HS-5 (cell line): Measurements from ENCODE around the gene PIP4K2C.

Experiments
- DNase-seq: peaks from one replicate; pipeline ENCODE4 v3.0.0-alpha.2; 2012; ENCODE audit warnings: low read depth

The PIP4K2C gene

GRCh38 chr12:57590864-57591781 lies at the start of gene PIP4K2C:
PIP4K2C (plus strand) TSS chr12:57591192; CDS start chr12:57591290, 98 bp downstream.
- no peak for DNase-seq

DNA sequence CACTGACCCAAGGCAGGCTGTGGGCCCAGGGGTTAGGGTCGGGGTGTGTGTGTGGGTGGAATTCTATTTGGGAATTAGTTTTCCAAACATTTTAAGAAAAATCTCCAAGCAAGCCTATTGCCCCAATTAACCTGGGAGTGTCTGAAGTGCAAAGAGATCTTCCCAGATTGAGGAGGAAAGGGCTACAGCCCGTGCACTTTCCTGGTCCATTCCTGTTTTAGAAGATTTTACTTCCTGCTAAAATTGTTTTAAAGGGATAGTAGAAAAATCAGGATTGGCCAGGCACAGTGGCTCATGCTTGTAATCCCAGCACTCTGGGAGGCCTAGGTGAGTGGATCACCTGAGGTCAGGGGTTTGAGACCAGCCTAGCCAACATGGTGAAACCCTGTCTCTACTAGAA lies 49.3 kb upstream of the PIP4K2C start:
- DNase-seq = no peak

- no peak for DNase-seq
Observed at GRCh38 chr12:57543581-57543980, 47.4 kb upstream of the PIP4K2C start.

DNA sequence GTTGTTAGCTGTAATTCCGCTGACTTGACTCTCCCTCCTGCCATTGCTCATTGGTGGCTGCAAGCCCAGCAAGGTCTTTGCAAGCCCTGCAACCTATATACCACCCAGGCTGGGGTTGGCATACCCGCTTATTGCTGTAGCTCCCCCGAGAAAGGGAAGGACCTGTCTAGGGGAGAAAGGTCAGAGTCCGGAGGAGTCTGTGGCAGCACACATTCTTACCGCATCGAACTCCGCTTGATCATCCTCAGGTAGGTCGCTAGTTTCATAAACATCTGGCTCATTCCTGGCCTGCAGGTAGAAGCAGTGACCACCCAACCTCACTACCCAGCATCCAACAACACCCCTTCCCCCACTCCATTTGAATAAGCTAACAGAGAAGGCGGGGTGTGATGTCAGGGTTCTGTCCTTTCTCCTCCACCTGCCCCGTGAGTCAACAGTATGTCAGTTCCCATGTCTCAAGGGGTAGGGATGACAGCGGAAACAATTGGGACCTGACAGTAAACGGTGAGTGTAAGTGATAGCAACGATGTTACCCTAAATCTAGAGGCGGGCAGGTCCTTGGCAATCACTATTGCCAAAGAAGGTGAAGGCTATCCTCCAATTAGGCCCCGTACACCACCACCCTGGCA lies 45.1 kb upstream of the PIP4K2C start:
- DNase-seq = no peak

DNA sequence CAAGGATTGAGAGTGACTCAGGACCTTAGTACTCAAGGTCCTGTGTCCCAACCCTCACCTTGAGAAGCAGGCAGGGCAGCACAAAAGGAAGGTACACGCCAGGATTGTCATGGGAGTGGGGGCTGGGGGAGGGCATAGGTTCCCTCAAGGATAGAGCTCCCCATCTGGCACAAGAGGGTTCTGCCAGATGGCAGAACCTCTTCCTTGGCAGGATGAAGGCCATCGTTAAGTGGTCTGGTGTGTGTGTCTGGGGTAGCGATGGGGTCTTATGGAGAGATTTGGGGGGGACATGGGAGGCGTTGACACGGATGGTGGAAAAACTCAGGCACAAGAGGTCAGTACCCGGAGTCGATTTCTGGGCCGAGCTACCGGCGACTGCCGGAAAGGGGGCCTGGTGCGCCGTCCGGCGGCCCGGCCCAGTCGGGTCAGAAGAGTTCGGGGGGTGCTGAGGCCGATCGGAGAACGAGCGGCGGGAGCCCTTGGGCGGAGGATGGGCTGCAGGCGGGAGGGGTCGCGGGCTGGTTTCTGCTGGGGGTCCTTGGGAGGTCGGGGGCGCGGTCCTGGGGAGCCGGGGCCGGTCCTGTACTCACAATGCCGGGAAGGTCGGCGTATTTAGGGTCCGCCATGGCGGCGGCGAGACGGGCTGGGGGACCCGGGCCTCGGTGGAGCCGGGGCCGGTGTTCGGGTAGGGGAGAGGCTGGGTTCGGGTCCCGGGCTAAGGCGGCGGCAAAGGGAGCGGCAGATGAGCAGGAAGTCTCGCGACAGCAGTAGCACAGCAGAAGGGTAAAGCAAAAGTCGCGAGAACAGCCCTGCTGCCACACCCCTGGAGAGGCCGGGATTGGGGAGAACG lies 44.3 kb upstream of the PIP4K2C start, which contains the start of gene DCTN2:
TSS of gene DCTN2 (minus strand) at position 755 of the 850 bp plus-strand sequence. CDS start at position 626, 129 bp downstream.
- DNase-seq = peak; percentile 89

DNA sequence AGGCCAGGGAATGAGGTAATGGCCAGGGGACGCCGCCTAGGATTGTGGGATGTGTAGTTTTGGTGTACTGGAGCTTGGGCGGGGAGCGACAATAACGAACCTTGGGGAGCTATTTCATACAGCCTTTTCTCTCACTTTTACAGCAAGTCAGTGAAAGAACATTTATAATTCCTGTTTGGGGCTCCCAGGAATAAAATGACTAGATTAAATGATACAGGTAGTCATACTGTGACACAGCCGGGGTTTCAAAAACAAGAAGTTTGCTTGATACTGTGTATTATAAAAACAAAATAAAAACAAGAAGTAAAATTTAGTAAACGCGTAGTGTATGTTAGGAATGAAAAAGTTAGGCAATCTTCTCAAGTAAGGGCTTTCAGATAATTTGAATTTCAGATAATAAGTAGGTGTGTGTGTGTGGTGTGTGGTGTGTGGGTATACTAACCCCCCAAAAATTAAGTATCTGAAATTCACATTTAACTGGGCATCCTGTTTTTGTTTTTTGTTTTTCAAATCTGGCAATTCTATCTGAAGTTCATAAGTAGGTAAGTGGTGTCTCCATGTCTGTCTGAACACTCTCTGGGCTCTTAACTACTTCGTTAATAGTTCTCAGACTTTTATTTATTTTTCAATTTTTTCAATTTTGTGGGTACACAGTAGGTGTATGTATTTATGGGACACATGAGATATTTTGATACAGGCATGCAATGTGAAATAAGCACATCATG lies 43.5 kb upstream of the PIP4K2C start:
- DNase-seq = no peak

GRCh38 chr12:57548013-57548315 lies 43.0 kb upstream of the PIP4K2C start:
- no peak for DNase-seq

DNA sequence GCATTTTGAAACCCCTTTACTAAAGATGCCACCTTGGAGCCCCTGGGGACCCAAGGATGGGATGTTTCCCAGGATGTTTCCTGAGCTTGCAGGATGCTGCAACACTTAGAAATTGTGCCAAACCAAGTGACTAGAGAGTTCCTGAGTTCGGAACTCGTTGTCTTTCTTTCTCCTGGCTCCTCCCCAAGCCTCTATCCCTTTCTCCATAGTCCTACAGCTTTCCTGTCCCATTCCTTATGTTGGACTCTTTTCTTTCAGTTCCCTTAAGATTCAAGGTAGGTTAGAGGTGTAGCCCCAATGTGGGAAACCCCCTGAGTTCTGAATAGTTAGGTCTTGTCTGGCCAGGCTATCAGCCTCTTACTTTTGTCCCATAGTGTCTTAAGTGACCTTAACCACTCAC lies 42.5 kb upstream of the PIP4K2C start:
- DNase-seq = no peak

GRCh38 chr12:57549203-57549908 lies 41.6 kb upstream of the PIP4K2C start:
- DNase-seq = no peak

DNA sequence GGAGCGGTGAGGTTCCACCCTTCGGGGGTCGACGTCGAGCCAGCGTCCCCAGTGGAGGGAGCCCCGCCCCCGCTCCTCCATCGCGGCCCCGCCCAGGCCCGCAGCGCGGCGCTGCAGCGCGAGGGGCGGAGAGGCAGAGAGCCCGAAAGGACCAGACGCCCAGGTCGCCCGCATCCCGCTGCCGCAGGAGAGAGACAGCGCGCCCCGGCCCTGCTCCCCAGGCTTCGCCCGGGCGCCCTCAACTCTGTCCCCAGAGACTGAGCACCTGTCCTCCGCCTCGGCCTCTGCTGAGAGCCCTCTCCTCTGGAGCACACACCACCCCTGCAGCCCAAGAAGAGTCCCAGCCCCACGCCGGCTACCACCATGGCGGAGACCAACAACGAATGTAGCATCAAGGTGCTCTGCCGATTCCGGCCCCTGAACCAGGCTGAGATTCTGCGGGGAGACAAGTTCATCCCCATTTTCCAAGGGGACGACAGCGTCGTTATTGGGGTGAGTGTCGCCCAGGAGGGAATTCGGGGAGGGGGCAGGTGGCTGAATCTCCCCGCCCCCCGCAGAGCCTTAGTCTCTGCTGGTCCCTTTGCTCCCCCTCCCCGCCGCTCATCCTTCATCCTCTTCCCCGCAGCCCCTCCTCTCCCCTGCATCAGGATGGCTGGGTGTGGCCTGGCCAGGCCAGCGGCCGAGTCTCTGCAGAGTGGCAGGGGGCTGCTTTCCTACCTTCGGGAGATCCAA lies 40.9 kb upstream of the PIP4K2C start, which contains the start of gene KIF5A:
TSS of gene KIF5A (plus strand) at position 136 of the 732 bp plus-strand sequence. CDS start at position 364, 228 bp downstream.
- no peak for DNase-seq

DNA sequence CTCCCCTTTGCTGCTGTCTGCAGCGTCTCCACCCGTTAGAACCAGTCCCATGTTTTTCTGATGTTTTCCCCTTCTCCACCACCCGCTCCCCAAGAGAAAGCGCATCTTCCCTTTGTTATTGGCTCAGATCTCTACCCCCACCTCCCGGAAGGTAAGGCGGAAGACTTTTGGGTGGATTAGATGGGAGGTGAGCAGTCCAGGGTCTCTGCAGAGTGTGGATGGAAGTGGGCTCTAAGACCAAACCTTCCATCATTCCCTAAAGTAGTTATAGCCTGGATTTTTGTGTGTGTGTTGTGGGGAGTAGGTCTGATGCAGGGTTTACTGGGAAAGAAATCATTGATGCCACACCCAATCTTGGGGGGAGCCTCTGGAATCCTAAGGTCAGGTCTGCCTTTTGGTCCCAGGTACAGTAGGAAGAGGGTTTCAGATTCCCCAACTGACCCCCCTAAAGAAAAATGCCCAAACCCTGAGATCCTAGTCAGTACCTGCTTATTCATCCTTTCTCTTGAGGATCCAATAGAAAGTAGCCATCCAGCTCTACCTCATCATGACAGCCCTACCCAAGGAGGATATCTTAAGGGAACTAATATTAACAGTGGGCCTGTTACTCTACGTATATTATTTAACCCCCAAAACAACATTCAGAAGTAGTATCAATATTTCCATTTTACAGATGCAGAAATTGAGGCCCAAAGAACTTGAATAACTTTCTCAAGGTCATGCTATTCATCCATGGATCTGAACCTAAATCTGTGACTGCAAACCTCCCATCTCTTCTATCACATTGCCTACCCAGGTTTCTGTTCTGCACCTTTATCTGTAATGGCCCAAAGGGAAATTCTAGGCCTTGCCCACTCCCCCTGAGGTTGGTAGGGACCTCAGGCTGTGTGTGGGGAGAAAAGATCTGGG lies 40.1 kb upstream of the PIP4K2C start:
- DNase-seq = no peak

GRCh38 chr12:57551637-57552305 lies 39.2 kb upstream of the PIP4K2C start:
- DNase-seq = no peak

GRCh38 chr12:57552306-57552651 lies 38.7 kb upstream of the PIP4K2C start:
- no peak for DNase-seq

DNA sequence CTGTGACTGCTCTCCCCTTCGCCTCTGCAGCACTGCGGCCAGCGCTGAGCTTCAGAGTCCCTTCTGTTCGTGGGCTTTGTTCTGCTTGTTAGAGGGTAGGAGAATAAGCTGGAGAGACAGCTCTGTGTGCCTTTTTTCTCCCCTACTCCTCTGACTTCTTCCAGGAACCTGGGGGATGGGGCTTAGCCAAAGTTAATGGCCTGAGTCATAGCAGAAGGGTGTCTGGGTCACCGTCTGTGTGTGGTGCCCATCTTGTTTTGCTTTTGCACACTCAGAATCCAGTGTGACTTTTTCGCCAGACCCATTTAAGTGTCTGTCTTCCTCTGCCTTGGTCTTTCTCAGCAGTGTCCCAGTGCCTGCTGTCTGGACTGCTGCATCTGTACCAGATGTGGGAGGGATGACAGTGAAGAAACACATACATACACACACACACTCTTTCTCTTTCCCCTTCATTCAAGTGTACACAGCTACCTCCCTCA lies 38.1 kb upstream of the PIP4K2C start:
- no peak for DNase-seq

- no peak for DNase-seq
Observed at GRCh38 chr12:57553343-57554202, 37.4 kb upstream of the PIP4K2C start.

- DNase-seq = no peak
Observed at GRCh38 chr12:57554453-57554852, 36.5 kb upstream of the PIP4K2C start.

DNA sequence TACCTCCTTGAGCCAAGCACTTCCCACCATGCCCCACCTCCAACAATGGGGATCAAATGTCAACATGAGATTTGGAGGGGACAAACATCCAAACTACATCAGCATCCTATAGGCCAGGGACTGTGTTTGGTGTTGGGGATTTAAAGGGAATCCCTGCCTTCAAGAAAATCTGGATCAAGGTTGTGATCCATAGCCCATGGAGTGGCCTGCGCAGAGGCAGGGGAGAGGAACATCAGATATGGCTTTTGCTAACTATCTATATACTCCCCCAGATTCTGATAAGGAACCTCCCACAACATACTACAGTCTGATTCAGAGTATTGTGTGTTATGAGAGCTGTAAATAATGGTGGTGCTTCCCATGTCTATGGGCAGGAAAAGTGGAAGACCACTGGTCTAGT lies 36.1 kb upstream of the PIP4K2C start:
- no peak for DNase-seq

DNA sequence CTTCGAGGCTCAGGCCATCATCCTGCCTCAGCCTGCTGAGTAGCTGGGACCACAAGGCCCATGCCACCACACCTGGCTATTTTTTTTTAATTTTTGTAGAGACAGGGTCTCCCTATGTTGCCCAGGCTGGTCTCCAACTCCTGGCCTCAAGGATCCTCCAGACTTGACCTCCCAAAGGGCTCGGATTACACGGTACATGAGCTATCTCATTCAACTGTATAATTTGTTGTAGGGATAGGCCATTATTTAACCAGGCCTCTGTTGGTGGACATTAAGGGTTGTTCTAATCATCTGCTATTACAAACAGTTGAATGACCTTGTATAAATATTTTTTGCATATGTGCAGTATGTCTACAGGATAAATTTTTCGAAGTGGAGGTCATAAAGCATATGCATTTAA lies 32.1 kb upstream of the PIP4K2C start:
- no peak for DNase-seq
